ENCODE measurements around the gene ALDH2.

ALDH2 gene

GRCh38 chr12:111858778-111859177 is 92.0 kb downstream of the ALDH2 start:
- Histone ChIP-seq H3K27me3 (ENCODE audit: insufficient read depth, low read length) (no peaks in the 10 kb centered on the region), H3K9me3 (ENCODE audit: low read length) (peaks cover 10% of the 10 kb centered on the region), H3K4me3 (ENCODE audit: low read length) (no peak overlapping the region), H3K4me1 (ENCODE audit: insufficient read depth, low read length) (no peaks in the 10 kb centered on the region), H3K36me3 (ENCODE audit: insufficient read depth, low read length) (peaks cover 7% of the 10 kb centered on the region), H2AFZ (ENCODE audit: low read depth, low read length) (no peak overlapping the region)

DNA sequence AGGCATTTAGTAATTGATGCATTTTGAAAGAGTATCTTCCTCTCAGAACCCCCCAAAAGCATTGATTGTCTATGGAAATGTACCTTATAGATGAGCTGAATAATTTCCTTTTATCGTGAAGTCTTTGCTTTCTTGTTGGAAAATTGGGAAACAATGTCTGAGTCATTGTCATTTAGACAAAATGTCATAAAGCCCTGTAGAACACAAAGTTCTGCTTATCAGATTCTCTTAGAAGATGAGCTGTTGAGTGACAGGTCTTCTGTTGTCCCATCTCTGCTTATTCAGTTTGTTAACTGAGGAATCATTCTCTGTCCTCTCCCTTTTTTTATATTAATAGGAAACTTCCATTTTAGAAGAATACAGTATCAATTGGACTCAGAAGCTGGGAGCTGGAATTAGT is 98.2 kb downstream of the ALDH2 start:
- Histone ChIP-seq H3K9me3 (ENCODE audit: low read length) (no peaks in the 10 kb centered on the region), H3K27me3 (ENCODE audit: insufficient read depth, low read length) (no peaks in the 10 kb centered on the region), H2AFZ (ENCODE audit: low read depth, low read length) (no peak overlapping the region), H3K4me3 (ENCODE audit: low read length) (no peak overlapping the region), H3K4me1 (ENCODE audit: insufficient read depth, low read length) (peaks cover 24% of the 10 kb centered on the region), H3K36me3 (ENCODE audit: insufficient read depth, low read length) (peaks cover 40% of the 10 kb centered on the region)
